GM19240 (cell line): ENCODE results near the gene TRAPPC14.

Experiments used
- DNase-seq: peaks from one replicate; pipeline ENCODE4 v3.0.0; 2011; ENCODE audit warnings: low spot score; ENCODE audit not compliant: insufficient read length

Gene TRAPPC14

DNA sequence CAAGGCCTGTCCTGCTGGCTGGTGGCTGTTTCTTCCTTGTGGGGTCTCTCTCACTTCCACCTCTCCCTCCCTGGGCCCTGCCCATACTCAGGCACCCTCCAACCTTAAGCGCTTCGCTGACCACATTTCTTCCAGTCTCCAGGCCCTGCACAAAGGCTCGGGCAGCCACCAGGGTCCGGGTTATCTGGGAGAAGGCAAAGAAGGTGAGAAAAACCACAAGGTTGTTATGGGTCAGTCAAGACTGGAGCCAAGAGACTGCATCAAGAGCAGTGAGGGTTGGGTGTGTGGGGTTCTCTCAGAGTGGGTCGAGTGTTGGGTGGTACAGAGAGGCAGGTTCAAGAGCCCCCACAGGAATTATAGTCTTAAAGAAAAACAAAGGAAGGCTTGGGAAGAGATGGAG is 16.1 kb upstream of the TRAPPC14 start:
- no peak for DNase-seq

GRCh38 chr7:100173806-100174495 is 15.4 kb upstream of the TRAPPC14 start:
- no peak for DNase-seq

DNA sequence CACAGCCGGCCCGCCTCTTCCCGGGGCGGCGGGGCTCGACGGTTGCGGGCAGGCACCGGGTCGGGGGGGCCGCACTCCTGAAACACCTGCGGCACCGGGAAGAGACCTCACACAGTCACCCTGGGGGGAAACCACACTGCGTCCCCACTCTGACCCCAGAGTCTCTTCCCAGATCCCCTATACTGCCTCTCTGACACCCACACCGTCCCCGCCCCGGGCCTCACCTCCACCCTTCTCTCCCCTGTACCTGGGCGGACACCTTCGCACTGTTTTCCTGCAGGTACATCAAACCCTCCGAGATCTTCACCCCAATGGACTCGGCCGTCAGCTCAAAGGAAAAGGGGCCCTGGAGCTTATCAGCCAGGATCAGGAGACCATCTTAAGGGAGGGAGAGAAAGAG is 13.3 kb upstream of the TRAPPC14 start:
- DNase-seq = no peak

- no peak for DNase-seq
These were observed 12.7 kb upstream of the TRAPPC14 start for GRCh38 chr7:100171087-100171681.

DNA sequence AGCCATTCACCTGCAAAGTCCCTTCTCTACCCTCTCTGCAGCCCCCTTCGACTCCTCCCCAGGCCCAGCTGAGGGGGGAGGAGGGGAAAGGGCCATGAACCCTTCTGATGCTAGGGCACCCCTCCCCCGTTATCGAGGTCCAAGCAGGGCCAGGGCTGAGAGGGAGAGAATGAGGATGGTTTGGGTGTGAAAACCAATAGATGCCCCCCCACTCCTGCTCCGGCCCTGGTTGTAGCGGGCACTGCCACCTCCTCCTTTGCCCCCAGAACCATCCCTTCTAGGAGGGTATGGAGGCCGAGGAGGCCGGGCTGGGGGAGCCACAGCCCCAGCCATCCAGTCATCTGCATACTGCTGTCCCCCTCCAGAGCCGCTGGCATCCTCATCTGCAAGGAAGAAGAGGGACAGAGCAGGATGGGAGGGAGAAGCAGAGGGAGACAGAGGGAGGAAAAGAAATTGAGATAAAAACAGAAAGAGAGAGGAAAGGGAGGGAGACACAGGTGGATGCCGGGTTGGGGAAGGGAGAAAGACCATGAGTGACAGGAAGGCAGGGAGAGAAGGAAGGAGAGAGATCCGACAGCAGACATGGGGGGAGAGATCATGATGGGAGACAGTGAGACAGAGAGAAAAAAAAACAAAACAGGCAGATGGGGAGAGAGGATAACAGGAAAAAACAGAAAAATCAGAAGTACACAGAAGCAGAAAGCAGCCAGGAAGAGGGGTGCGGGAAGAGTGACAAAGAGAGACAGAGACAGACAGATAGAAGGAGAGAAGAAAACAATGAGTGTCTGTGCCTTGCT is 11.8 kb upstream of the TRAPPC14 start:
- no peak for DNase-seq

DNA sequence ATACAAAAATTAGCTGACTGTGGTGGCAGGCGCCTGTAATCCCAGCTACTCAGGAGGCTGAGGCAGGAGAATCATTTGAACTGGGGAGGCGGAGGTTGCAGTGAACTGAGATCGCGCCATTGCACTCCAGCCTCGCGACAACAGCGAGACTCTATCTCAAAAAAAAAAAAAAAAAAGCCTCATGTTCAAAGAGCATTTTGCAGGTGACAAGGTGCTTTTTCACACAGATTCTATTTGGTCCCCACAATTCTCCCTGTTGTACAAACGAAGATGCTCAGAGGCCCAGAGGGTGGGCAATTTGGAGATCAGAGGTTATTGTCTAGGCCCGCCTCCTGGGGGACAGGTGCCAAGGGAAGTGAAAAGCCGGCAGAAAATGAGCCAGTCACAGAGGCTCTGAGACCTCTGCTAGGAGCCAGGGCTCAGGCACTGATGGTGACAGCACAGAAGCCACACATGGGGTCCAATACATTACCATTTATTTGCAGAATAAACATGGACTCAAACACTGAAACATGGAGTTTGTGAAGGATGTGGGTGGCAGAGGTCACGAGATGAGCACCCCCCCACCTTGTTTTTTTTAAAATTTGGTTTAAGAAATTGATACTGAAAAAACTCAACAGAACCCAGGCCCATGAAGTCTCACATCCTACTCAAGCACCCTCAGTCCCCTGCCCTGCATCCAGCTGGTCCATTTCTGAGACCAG is 10.8 kb upstream of the TRAPPC14 start:
- no peak for DNase-seq

- no peak for DNase-seq
These were observed 9.4 kb upstream of the TRAPPC14 start for GRCh38 chr7:100167912-100168323.

- no peak for DNase-seq
These were observed 8.7 kb upstream of the TRAPPC14 start for GRCh38 chr7:100166970-100167911.

GRCh38 chr7:100166317-100166940 is 7.9 kb upstream of the TRAPPC14 start:
- no peak for DNase-seq

- no peak for DNase-seq
These were observed 5.3 kb upstream of the TRAPPC14 start for GRCh38 chr7:100163871-100164270.

- DNase-seq = no peak
These were observed 4.5 kb upstream of the TRAPPC14 start for GRCh38 chr7:100163006-100163531.

- DNase-seq = no peak
These were observed 1.5 kb upstream of the TRAPPC14 start for GRCh38 chr7:100160067-100160466.

GRCh38 chr7:100159099-100159623 is 638 bp upstream of the TRAPPC14 start:
- DNase-seq = no peak

DNA sequence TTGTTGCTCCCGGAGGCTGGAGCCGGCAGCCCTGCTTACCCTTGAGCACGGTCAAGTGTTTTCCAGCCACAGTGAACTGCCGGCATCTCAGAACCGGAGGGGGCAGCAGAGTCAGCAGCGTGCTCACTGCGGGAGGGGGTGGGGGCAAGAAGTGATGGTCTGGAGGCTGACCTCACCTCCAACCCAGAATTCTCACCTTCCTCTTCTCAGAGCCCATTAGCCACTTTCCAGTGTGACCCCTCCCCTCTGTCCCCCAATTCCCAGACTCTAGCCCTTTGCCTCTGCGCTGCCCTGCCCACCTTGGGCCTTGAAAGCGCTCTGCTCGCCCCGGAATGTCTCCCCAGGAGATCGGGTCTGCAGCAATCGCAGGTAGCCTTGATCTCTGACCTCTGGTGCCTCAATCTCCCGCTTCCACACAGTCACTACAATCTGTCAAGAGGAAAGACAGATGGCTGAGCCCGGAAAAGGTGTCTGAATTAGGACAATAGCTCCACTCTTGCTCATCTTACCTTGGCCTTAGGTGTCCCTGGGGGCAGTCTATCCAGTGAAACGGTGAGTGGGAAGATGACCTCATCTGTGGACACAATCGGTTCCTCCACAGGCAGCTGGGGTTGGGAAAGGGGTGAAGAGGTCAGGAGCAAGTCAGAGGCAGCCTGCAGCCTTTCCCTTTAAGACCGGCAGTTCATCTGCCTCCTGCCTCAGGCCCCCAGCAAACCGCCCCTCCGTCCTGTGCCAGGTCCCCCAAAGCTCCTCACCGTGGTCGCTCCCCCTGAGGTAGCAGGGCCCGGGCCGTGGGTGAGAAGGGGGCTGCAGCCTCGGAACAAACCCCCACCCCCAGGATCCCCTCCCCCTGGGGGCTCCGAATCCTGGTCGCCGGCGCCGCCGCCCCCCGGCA is 942 bp downstream of the TRAPPC14 start:
- no peak for DNase-seq

- no peak for DNase-seq
These were observed 1.5 kb downstream of the TRAPPC14 start for GRCh38 chr7:100157069-100157333.

- DNase-seq = no peak
These were observed 2.0 kb downstream of the TRAPPC14 start for GRCh38 chr7:100156331-100157068.

GRCh38 chr7:100155553-100156317 is 2.8 kb downstream of the TRAPPC14 start:
- DNase-seq = no peak
